H9 (cell line): ENCODE measurements around the gene AFAP1L1. TPM values are rescaled to one million over a fixed set of nuclear protein-coding genes. Genes with fewer than 3 reads are reported as not detected.

Experiments
- DNase-seq: peaks from one replicate; pipeline ENCODE4 v3.0.0-alpha.2; 2017
- H2AFZ ChIP-seq: one replicate; pipeline ENCODE4 v1.6.1; 2013; ENCODE audit warnings: mild to moderate bottlenecking, low read length, control low read depth, moderate library complexity
- H2AK5ac ChIP-seq: 2 replicates; pipeline ENCODE4 v1.6.1; 2013; ENCODE audit warnings: low read length, control low read depth, mixed read lengths; ENCODE audit not compliant: insufficient read length
- H2BK120ac ChIP-seq: one replicate; pipeline ENCODE4 v1.6.1; 2013; ENCODE audit warnings: low read depth, mild to moderate bottlenecking, low read length, control low read depth, inconsistent platforms; ENCODE audit not compliant: poor library complexity, severe bottlenecking
- H2BK12ac ChIP-seq: 2 replicates; pipeline ENCODE4 v1.6.1; 2013; ENCODE audit warnings: low read length, control low read depth, mixed read lengths, low read depth; ENCODE audit not compliant: insufficient read length
- H2BK15ac ChIP-seq: 2 replicates; pipeline ENCODE4 v1.6.1; 2013; ENCODE audit warnings: low read depth, low read length, control low read depth
- H2BK20ac ChIP-seq: one replicate; pipeline ENCODE4 v1.6.1; 2013; ENCODE audit warnings: low read depth, mild to moderate bottlenecking, low read length, control low read depth, inconsistent platforms; ENCODE audit not compliant: poor library complexity, severe bottlenecking
- H2BK5ac ChIP-seq: 2 replicates; pipeline ENCODE4 v1.6.1; 2013; ENCODE audit warnings: low read length, control low read depth, mixed read lengths; ENCODE audit not compliant: insufficient read length
- H3K14ac ChIP-seq: 2 replicates; pipeline ENCODE4 v1.6.1; 2013; ENCODE audit warnings: low read length, control low read depth; ENCODE audit not compliant: insufficient read depth
- H3K18ac ChIP-seq: 2 replicates; pipeline ENCODE4 v1.6.1; 2013; ENCODE audit warnings: low read depth, mild to moderate bottlenecking, mixed read lengths, low read length, control low read depth; ENCODE audit not compliant: insufficient read length
- H3K23ac ChIP-seq: 2 replicates; pipeline ENCODE4 v1.6.1; 2013; ENCODE audit warnings: low read length, control low read depth, mixed read lengths, low read depth; ENCODE audit not compliant: insufficient read length
- H3K23me2 ChIP-seq: 2 replicates; pipeline ENCODE4 v1.6.1; 2013; ENCODE audit warnings: low read depth, mild to moderate bottlenecking, mixed read lengths, low read length, control low read depth; ENCODE audit not compliant: insufficient read length, poor library complexity, severe bottlenecking
- H3K27ac ChIP-seq: 2 replicates; pipeline ENCODE4 v1.5.1; 2013; ENCODE audit warnings: low read length, control low read depth, mixed read lengths, low read depth; ENCODE audit not compliant: insufficient read length
- H3K27me3 ChIP-seq: 2 replicates; pipeline ENCODE4 v1.6.1; 2013; ENCODE audit warnings: low read length, control low read depth, inconsistent platforms; ENCODE audit not compliant: insufficient read depth
- H3K4ac ChIP-seq: 2 replicates; pipeline ENCODE4 v1.6.1; 2013; ENCODE audit warnings: low read depth, mild to moderate bottlenecking, control low read depth, inconsistent platforms, low read length, moderate library complexity
- H3K4me1 ChIP-seq: 2 replicates; pipeline ENCODE4 v1.6.1; 2013; ENCODE audit warnings: low read length, control low read depth, inconsistent platforms; ENCODE audit not compliant: insufficient read depth
- H3K4me2 ChIP-seq: 2 replicates; pipeline ENCODE4 v1.6.1; 2013; ENCODE audit warnings: low read length, control low read depth, mixed read lengths; ENCODE audit not compliant: insufficient read length, insufficient read depth
- H3K56ac ChIP-seq: 2 replicates; pipeline ENCODE4 v1.6.1; 2013; ENCODE audit warnings: low read depth, mild to moderate bottlenecking, mixed read lengths, low read length, control low read depth; ENCODE audit not compliant: insufficient read length
- H3K79me1 ChIP-seq: 2 replicates; pipeline ENCODE4 v1.6.1; 2013; ENCODE audit warnings: low read depth, mild to moderate bottlenecking, moderate library complexity, low read length, control low read depth, inconsistent platforms; ENCODE audit not compliant: insufficient read depth, poor library complexity, severe bottlenecking
- H3K79me2 ChIP-seq: 2 replicates; pipeline ENCODE4 v1.6.1; 2013; ENCODE audit warnings: low read length, control low read depth, inconsistent platforms; ENCODE audit not compliant: insufficient read depth
- H3K9ac ChIP-seq: 2 replicates; pipeline ENCODE4 v1.6.1; 2013; ENCODE audit warnings: low read length, control low read depth, mixed read lengths; ENCODE audit not compliant: insufficient read length; ENCODE audit errors: extremely low read depth
- H3K9me3 ChIP-seq: one replicate; pipeline ENCODE4 v1.6.1; 2013; ENCODE audit warnings: low read depth, low read length, inconsistent platforms; ENCODE audit not compliant: control insufficient read depth
- H3T11ph ChIP-seq: one replicate; pipeline ENCODE4 v1.6.1; 2013; ENCODE audit warnings: mild to moderate bottlenecking, low read length, control low read depth, inconsistent platforms
- H4K20me1 ChIP-seq: one replicate; pipeline ENCODE4 v1.6.1; 2013; ENCODE audit not compliant: control insufficient read depth, insufficient read length, insufficient read depth
- H4K5ac ChIP-seq: 2 replicates; pipeline ENCODE4 v1.6.1; 2013; ENCODE audit warnings: low read depth, mild to moderate bottlenecking, mixed read lengths, low read length, control low read depth; ENCODE audit not compliant: insufficient read length
- H4K8ac ChIP-seq: replicated peaks from 2 replicates; pipeline ENCODE4 v1.6.1; 2013; ENCODE audit warnings: low read length, control low read depth, mixed read lengths, low read depth; ENCODE audit not compliant: insufficient read length
- H4K91ac ChIP-seq: 2 replicates; pipeline ENCODE4 v1.6.1; 2013; ENCODE audit warnings: low read depth, mild to moderate bottlenecking, moderate library complexity, mixed read lengths, low read length, control low read depth; ENCODE audit not compliant: insufficient read length
- H3K27ac Mint-ChIP-seq, 3 experiments: 2 replicates in 2 of 3; 3 replicates in 1 of 3; pipeline ENCODE4 v1.8.0; 2020 to 2021; ENCODE audit warnings: mixed read lengths in 3 of 3, mild to moderate bottlenecking in 1 of 3, moderate library complexity in 1 of 3
- H3K27me3 Mint-ChIP-seq: 2 replicates; pipeline ENCODE4 v1.8.0; 2021; ENCODE audit warnings: low read depth, mild to moderate bottlenecking, moderate library complexity, mixed read lengths
- H3K36me3 Mint-ChIP-seq, 3 experiments: 2 replicates in 2 of 3; 3 replicates in 1 of 3; pipeline ENCODE4 v1.8.0; 2020 to 2021; ENCODE audit warnings: low read depth in 3 of 3, mixed read lengths in 3 of 3; ENCODE audit not compliant: insufficient read depth in 1 of 3
- H3K4me1 Mint-ChIP-seq, 2 experiments: 2 replicates each; pipeline ENCODE4 v1.8.0; 2020; ENCODE audit warnings: mixed read lengths in 2 of 2
- H3K4me3 Mint-ChIP-seq, 2 experiments: 2 replicates in 1 of 2; 3 replicates in 1 of 2; pipeline ENCODE4 v1.8.0; 2020 to 2021; ENCODE audit warnings: mild to moderate bottlenecking in 2 of 2, mixed read lengths in 2 of 2, moderate library complexity in 1 of 2
- H3K9me3 Mint-ChIP-seq, 2 experiments: 2 replicates in 1 of 2; 3 replicates in 1 of 2; pipeline ENCODE4 v1.8.0; 2020; ENCODE audit warnings: mild to moderate bottlenecking in 2 of 2, mixed read lengths in 2 of 2, moderate library complexity in 1 of 2
- CTCF ChIP-seq: fragments of 200-600 bp; sonication (generic); conservative IDR thresholded peaks from 3 replicates; pipeline ENCODE4 v1.8.0; 2021; ENCODE audit warnings: antibody characterized with exemption, mild to moderate bottlenecking
- WGBS: extraction: QIAGEN DNeasy Blood & Tissue Kit; methylation state at CpG from one replicate; pipeline ENCODE4 v1.1.7; 2013; ENCODE audit warnings: missing lambda C conversion rate, low lambda C conversion rate, mixed read lengths; ENCODE audit not compliant: insufficient read length; ENCODE audit errors: extremely low coverage; 5-methylcytosine and 5-hydroxymethylcytosine counted together
- total RNA-seq: library from RNA; stranded (reverse); gene quantifications from 2 replicates; pipeline ENCODE4 v1.2.1, GENCODE V29; 2021

Gene AFAP1L1
- total RNA-seq, 1 experiment from 2014 or later, result 1.8 TPM

- Histone ChIP-seq H2BK120ac (no peak overlapping the region), H3K56ac (no peak overlapping the region), H3T11ph (no peak overlapping the region), H2BK15ac (no peak overlapping the region), H3K27me3 (no peaks in the 10 kb centered on the region), H4K91ac (no peak overlapping the region), H3K4ac (no peak overlapping the region), H3K79me1 (no peaks in the 10 kb centered on the region), H3K4me1 (no peaks in the 10 kb centered on the region), H3K9ac (no peak overlapping the region), H2AFZ (no peak overlapping the region), H2BK12ac (no peak overlapping the region), H2BK5ac (no peak overlapping the region), H3K18ac (no peak overlapping the region), H3K9me3 (no peaks in the 10 kb centered on the region), H3K79me2 (no peaks in the 10 kb centered on the region), H3K14ac (no peak overlapping the region), H3K23ac (no peak overlapping the region), H4K20me1 (no peaks in the 10 kb centered on the region), H4K8ac (no peak overlapping the region), H2BK20ac (no peak overlapping the region), H2AK5ac (no peak overlapping the region), H4K5ac (no peak overlapping the region), H3K27ac (no peak overlapping the region), H3K4me2 (no peak overlapping the region), H3K23me2 (no peaks in the 10 kb centered on the region)
- no peak for TF ChIP-seq CTCF
- H3K4me3 Mint-ChIP-seq, result no peak overlapping the region
- H3K27me3 Mint-ChIP-seq, result peaks cover 30% of the 10 kb centered on the region
- no peaks in the 10 kb centered on the region for H3K36me3 Mint-ChIP-seq
- H3K9me3 Mint-ChIP-seq, result no peaks in the 10 kb centered on the region; a peak in 1 of 5 replicates
- DNase-seq, result no peak
- no peak overlapping the region for H3K27ac Mint-ChIP-seq
- H3K4me1 Mint-ChIP-seq, result peaks cover 8 to 15% of the 10 kb centered on the region in 2 experiments
- WGBS, result no CpG with 5 or more reads among the region's 1 CpG
Observed at GRCh38 chr5:149280124-149280523, 8.5 kb downstream of the AFAP1L1 start.
